ENCODE measurements around the gene SNX7. TPM values are rescaled to one million over a fixed set of nuclear protein-coding genes. Genes with fewer than 3 reads are reported as not detected.

The SNX7 gene
- total and polyA plus RNA-seq, 9 of the 15 experiments (the other 6 are each of a cell fraction or from before 2014, with no cell fraction given) = 0.09 TPM; not detected in 8

GRCh38 chr1:98764485-98764884, 103.0 kb downstream of the SNX7 start (continued):
- no peak for TF ChIP-seq ZFP1 (CRISPR knock-in tag; IDR thresholded peaks at IDR 0.05)
- no peak for TF ChIP-seq BMI1 (IDR thresholded peaks at IDR 0.05; ENCODE audit: low read length)

GRCh38 chr1:98766255-98766654, 104.7 kb downstream of the SNX7 start:
- CTCF ChIA-PET (ENCODE audit: low intra/inter-chr PET ratio) = no interaction called here

GRCh38 chr1:98769162-98769561, 107.6 kb downstream of the SNX7 start:
- Histone ChIP-seq H3K4me3 (no peak overlapping the region), H3K36me3 (ENCODE audit: control insufficient read depth, insufficient read depth, low read length) (no peaks in the 10 kb centered on the region), H2AFZ (ENCODE audit: low read depth, low read length) (no peak overlapping the region), H3K79me2 (ENCODE audit: control insufficient read depth, insufficient read depth, low read length) (no peaks in the 10 kb centered on the region), H3K4me1 (replicated peaks in 1 of 2; ENCODE audit: control insufficient read depth in 2 of 2, insufficient read depth in 2 of 2, low read length in 2 of 2) (no peaks in the 10 kb centered on the region), H3K9me1 (ENCODE audit: control insufficient read depth, insufficient read depth, low read length) (no peaks in the 10 kb centered on the region), H3K9me3 (replicated peaks; ENCODE audit: control insufficient read depth, insufficient read depth, low read depth, low read length) (no peaks in the 10 kb centered on the region), H4K20me1 (replicated peaks; ENCODE audit: control insufficient read depth, insufficient read depth, low read length) (no peaks in the 10 kb centered on the region), H3K27ac (ENCODE audit: extremely low read depth, low read depth, low read length) (no peak overlapping the region), H3K27me3 (ENCODE audit: control insufficient read depth in 2 of 2, insufficient read depth in 2 of 2, low read length in 2 of 2) (no peaks in the 10 kb centered on the region), H3K9ac (ENCODE audit: insufficient read depth in 1 of 2, low read depth in 2 of 2, low read length in 2 of 2) (no peak overlapping the region), H3K4me2 (ENCODE audit: insufficient read depth, low read length) (no peak overlapping the region)
- in situ Hi-C loops (cut with MboI) = no loop called here
- WGBS (ENCODE audit: insufficient coverage, low coverage, missing lambda C conversion rate) = 0% methylated on average over 3 of the region's 3 CpGs
- ChIA-PET POLR2A (no interaction called here), CTCF (ENCODE audit: low intra/inter-chr PET ratio) (no interaction called here)
- ATAC-seq = no peak
- no TSS peak for BruUV-seq (replicated peaks)
- TF ChIP-seq ZNF655 (CRISPR knock-in tag; IDR thresholded peaks at IDR 0.05) = no peak
- no peak for TF ChIP-seq ZNF583 (CRISPR knock-in tag; IDR thresholded peaks at IDR 0.05)
- TF ChIP-seq ZNF217 (CRISPR knock-in tag; IDR thresholded peaks at IDR 0.05) = no peak
- no peak for TF ChIP-seq NCOA1 (IDR thresholded peaks at IDR 0.05; ENCODE audit: low read depth)
- TF ChIP-seq TRIM28 (IDR thresholded peaks at IDR 0.05) = no peak
- no peak for TF ChIP-seq NFRKB (IDR thresholded peaks at IDR 0.05; ENCODE audit: low read depth)
- TF ChIP-seq GMEB1 (CRISPR knock-in tag; IDR thresholded peaks at IDR 0.05) = no peak
- no peak for TF ChIP-seq RAD21 (CRISPR knock-in tag; conservative IDR thresholded peaks at IDR 0.05 in 1 of 2, IDR thresholded peaks at IDR 0.05 in 1 of 2)
- TF ChIP-seq ZNF174 (CRISPR knock-in tag; IDR thresholded peaks at IDR 0.05) = no peak
- no peak for TF ChIP-seq TFAM (CRISPR knock-in tag; conservative IDR thresholded peaks at IDR 0.05)
- no peak for TF ChIP-seq FOXJ3 (CRISPR knock-in tag; IDR thresholded peaks at IDR 0.05)
- no peak for TF ChIP-seq PTTG1 (tag; IDR thresholded peaks at IDR 0.05; ENCODE audit: low read depth)
- no peak for FAIRE-seq
- intact Hi-C loops (cut with micrococcal nuclease) = no loop called here
- DNase-seq (ENCODE audit: extremely low read depth in 1 of 4, low spot score in 3 of 4) = no peak

More at GRCh38 chr1:98766255-98766654, 104.7 kb downstream of the SNX7 start:
- 0% methylated on average over 4 of the region's 4 CpGs for WGBS (ENCODE audit: insufficient coverage, low coverage, missing lambda C conversion rate)
- no peaks in the 10 kb centered on the region for H3K9me1 ChIP-seq (ENCODE audit: control insufficient read depth, insufficient read depth, low read length)
- no peaks in the 10 kb centered on the region for H3K4me1 ChIP-seq (replicated peaks in 1 of 2; ENCODE audit: control insufficient read depth in 2 of 2, insufficient read depth in 2 of 2, low read length in 2 of 2)
- DNase-seq (ENCODE audit: extremely low read depth in 1 of 4, low spot score in 3 of 4) (no peak), FAIRE-seq (no peak), ATAC-seq (no peak)
- H3K79me2 ChIP-seq (ENCODE audit: control insufficient read depth, insufficient read depth, low read length) = no peaks in the 10 kb centered on the region
- intact Hi-C loops (cut with micrococcal nuclease) (no loop called here), in situ Hi-C loops (cut with MboI) (no loop called here)
- no peaks in the 10 kb centered on the region for H3K36me3 ChIP-seq (ENCODE audit: control insufficient read depth, insufficient read depth, low read length)
- no peaks in the 10 kb centered on the region for H3K27me3 ChIP-seq (ENCODE audit: control insufficient read depth in 2 of 2, insufficient read depth in 2 of 2, low read length in 2 of 2)
- TF ChIP-seq MCM7 (IDR thresholded peaks at IDR 0.05) (no peak), KLF16 (IDR thresholded peaks at IDR 0.05) (no peak), NCOA4 (IDR thresholded peaks at IDR 0.05; ENCODE audit: partially characterized antibody) (no peak), PHF20 (IDR thresholded peaks at IDR 0.05; ENCODE audit: partially characterized antibody) (no peak)
- POLR2A ChIA-PET = no interaction called here
- H4K20me1 ChIP-seq (replicated peaks; ENCODE audit: control insufficient read depth, insufficient read depth, low read length) = no peaks in the 10 kb centered on the region
- H3K4me2 ChIP-seq (ENCODE audit: insufficient read depth, low read length) = no peak overlapping the region
- no peak overlapping the region for H3K4me3 ChIP-seq
- H3K9ac ChIP-seq (ENCODE audit: insufficient read depth in 1 of 2, low read depth in 2 of 2, low read length in 2 of 2) = no peak overlapping the region
- no TSS peak for BruUV-seq (replicated peaks)
- no peak overlapping the region for H2AFZ ChIP-seq (ENCODE audit: low read depth, low read length)
- no peaks in the 10 kb centered on the region for H3K9me3 ChIP-seq (replicated peaks; ENCODE audit: control insufficient read depth, insufficient read depth, low read depth, low read length)
- no peak overlapping the region for H3K27ac ChIP-seq (ENCODE audit: extremely low read depth, low read depth, low read length)
